Measurements from ENCODE around the gene MEST. TPM values are rescaled to one million over a fixed set of nuclear protein-coding genes. Genes with fewer than 3 reads are reported as not detected.
A peak's percentile ranks its signal among the peaks of the same experiment; 100 is the strongest.

Gene MEST
- total and polyA plus RNA-seq, 2 of the 13 experiments (the other 11 are each of a cell fraction or from before 2014, with no cell fraction given) = 49.5 to 54.6 TPM

DNA sequence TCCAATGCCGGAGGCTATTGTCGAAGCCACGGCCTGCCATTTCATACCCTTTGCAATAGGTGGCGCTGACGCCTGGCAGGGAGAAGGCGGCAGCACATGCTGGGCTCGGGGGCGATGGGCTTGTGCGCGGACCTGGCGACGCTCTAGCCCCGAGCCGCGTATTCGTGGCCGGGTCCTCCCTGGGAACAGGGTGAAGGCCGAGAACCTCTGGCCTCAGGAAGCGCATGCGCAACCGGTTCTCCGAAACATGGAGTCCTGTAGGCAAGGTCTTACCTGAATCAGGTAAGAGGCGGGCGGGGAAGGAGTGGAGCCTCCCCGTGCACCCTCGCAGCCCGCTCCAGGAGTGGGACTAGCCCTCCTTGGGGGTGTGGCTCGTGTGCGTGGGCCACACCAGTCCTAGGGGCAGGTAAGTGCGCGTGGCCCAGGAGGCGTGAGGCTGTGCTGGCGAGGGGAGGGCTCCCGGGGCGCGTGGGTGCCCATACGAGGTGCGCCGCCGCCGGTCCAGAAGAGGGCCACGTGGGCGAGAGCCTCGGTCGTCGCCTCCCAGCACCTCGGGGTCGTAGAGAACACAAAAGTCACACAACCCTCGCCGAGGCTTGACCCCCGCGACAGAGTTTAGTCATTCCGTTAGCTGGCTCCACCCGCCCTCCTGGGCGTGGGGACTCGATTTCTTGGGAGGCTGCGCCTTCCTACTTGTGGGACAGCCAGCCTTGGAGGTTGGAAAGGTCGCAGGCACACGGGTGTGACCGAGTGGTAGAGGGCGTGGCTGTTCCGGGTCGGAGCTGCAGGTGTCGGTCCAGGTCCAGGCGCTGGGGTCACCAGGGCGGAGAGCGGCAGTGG lies 5.6 kb upstream of the MEST start (continued):
- TF ChIP-seq, protein P1, sequence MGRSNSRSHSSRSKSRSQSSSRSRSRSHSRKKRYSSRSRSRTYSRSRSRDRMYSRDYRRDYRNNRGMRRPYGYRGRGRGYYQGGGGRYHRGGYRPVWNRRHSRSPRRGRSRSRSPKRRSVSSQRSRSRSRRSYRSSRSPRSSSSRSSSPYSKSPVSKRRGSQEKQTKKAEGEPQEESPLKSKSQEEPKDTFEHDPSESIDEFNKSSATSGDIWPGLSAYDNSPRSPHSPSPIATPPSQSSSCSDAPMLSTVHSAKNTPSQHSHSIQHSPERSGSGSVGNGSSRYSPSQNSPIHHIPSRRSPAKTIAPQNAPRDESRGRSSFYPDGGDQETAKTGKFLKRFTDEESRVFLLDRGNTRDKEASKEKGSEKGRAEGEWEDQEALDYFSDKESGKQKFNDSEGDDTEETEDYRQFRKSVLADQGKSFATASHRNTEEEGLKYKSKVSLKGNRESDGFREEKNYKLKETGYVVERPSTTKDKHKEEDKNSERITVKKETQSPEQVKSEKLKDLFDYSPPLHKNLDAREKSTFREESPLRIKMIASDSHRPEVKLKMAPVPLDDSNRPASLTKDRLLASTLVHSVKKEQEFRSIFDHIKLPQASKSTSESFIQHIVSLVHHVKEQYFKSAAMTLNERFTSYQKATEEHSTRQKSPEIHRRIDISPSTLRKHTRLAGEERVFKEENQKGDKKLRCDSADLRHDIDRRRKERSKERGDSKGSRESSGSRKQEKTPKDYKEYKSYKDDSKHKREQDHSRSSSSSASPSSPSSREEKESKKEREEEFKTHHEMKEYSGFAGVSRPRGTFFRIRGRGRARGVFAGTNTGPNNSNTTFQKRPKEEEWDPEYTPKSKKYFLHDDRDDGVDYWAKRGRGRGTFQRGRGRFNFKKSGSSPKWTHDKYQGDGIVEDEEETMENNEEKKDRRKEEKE (IDR thresholded peaks at IDR 0.05) = no peak
- TF ChIP-seq CENPX (CRISPR knock-in tag; IDR thresholded peaks at IDR 0.05) (no peak), ZNF33B (CRISPR knock-in tag; IDR thresholded peaks at IDR 0.05) (0 out of 2 replicates have a peak, but pooled peaks have one; percentile 38), ZNF550 (CRISPR knock-in tag; IDR thresholded peaks at IDR 0.05; ENCODE audit: borderline replicate concordance) (no peak), ZNF766 (CRISPR knock-in tag; IDR thresholded peaks at IDR 0.05; ENCODE audit: borderline replicate concordance) (peak; percentile 52; the same call in 1 of the 2 replicates), ZNF674 (CRISPR knock-in tag; IDR thresholded peaks at IDR 0.05; ENCODE audit: low read depth) (0 out of 2 replicates have a peak, but pooled peaks have one; percentile 25), THAP8 (CRISPR knock-in tag; IDR thresholded peaks at IDR 0.05; ENCODE audit: borderline replicate concordance) (no peak), HIVEP1 (CRISPR knock-in tag; IDR thresholded peaks at IDR 0.05) (no peak), SAFB2 (CRISPR knock-in tag; IDR thresholded peaks at IDR 0.05; ENCODE audit: borderline replicate concordance, low read depth) (no peak; the same call in 1 of the 2 replicates), ERF (CRISPR knock-in tag; IDR thresholded peaks at IDR 0.05) (peak; percentile 93), E2F5 (CRISPR knock-in tag; conservative IDR thresholded peaks at IDR 0.05) (peak; percentile 50; the same call in 1 of the 2 replicates), MXD1 (CRISPR knock-in tag; IDR thresholded peaks at IDR 0.05) (peak; percentile 76; the same call in 1 of the 2 replicates), TGIF2 (CRISPR knock-in tag; IDR thresholded peaks at IDR 0.05) (peak; percentile 44; the same call in 1 of the 2 replicates), ZNF562 (CRISPR knock-in tag; IDR thresholded peaks at IDR 0.05; ENCODE audit: borderline replicate concordance) (no peak)
- TF ChIP-seq, protein P2, sequence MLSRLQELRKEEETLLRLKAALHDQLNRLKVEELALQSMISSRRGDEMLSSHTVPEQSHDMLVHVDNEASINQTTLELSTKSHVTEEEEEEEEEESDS (CRISPR knock-in tag; IDR thresholded peaks at IDR 0.05; ENCODE audit: borderline replicate concordance) = peak; percentile 82; the same call in 1 of the 2 replicates
